ENCODE results near the gene PDP2. TPM values are rescaled to one million over a fixed set of nuclear protein-coding genes. Genes with fewer than 3 reads are reported as not detected.

Gene PDP2
- total and polyA plus RNA-seq, 2 of the 4 experiments (the other 2 are of a cell fraction), result 5.3 to 16.8 TPM

DNA sequence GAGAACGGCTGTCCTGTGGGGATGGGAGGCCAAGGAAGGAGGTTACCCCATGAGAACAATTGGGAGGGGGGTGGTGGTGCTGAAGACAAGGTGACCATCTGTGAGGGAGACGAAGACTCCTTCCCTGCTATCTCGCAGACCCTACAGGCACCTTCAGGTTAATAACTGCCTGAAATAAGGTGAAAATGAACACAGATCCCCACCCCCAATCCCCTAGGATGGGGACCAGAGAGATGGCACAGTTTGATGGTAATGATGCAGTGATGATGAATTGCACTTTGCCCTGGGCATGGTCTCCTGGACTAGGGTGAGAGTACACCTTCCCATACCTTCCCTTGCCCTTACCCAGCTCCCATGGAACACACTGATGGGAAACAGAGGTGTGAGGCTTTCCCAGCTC is 48.1 kb upstream of the PDP2 start:
- no peak overlapping the region for H3K9ac ChIP-seq (ENCODE audit: low read depth, low read length)
- no peak overlapping the region for H3K4me3 ChIP-seq (ENCODE audit: insufficient read depth, low read depth, low read length)
- H3K27me3 ChIP-seq (ENCODE audit: control insufficient read depth, insufficient read depth, low read length), result peaks cover 5% of the 10 kb centered on the region
- no peak overlapping the region for H2AK5ac ChIP-seq (ENCODE audit: low read depth, low read length)
- H2BK20ac ChIP-seq (ENCODE audit: low read depth, low read length), result no peak overlapping the region
- TF ChIP-seq MAZ (IDR thresholded peaks at IDR 0.05; ENCODE audit: borderline replicate concordance, low read depth, low read length) (no peak), MXI1 (IDR thresholded peaks at IDR 0.05; ENCODE audit: borderline replicate concordance, low read depth, low read length) (no peak), POLR2A (IDR thresholded peaks at IDR 0.05; ENCODE audit: low read depth, low read length) (no peak), RAD21 (IDR thresholded peaks at IDR 0.05; ENCODE audit: low read length) (no peak), RCOR1 (IDR thresholded peaks at IDR 0.05; ENCODE audit: insufficient replicate concordance, low read length) (no peak), CHD1 (IDR thresholded peaks at IDR 0.05; ENCODE audit: low read depth, low read length) (no peak)
- TF ChIP-seq, protein P1, sequence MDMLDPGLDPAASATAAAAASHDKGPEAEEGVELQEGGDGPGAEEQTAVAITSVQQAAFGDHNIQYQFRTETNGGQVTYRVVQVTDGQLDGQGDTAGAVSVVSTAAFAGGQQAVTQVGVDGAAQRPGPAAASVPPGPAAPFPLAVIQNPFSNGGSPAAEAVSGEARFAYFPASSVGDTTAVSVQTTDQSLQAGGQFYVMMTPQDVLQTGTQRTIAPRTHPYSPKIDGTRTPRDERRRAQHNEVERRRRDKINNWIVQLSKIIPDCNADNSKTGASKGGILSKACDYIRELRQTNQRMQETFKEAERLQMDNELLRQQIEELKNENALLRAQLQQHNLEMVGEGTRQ (IDR thresholded peaks at IDR 0.05; ENCODE audit: low read depth, low read length), result no peak
- no peak overlapping the region for H3K27ac ChIP-seq (ENCODE audit: insufficient read depth, low read length)
- H4K5ac ChIP-seq (ENCODE audit: low read depth, low read length), result no peak overlapping the region
- no CpG with 5 or more reads among the region's 3 CpGs for WGBS, 2 experiments (ENCODE audit: extremely low coverage in 2 of 2, insufficient read length in 1 of 2)
- no peak overlapping the region for H3K4me2 ChIP-seq (ENCODE audit: low read depth, low read length)
- peaks cover 12% of the 10 kb centered on the region for H3K4me1 ChIP-seq (ENCODE audit: control insufficient read depth, insufficient read depth, low read length)
- ChIA-PET CTCF (no interaction called here), POLR2A (ENCODE audit: unreplicated experiment) (no interaction called here)
- no peaks in the 10 kb centered on the region for H3K9me3 ChIP-seq (ENCODE audit: control insufficient read depth, insufficient read depth, low read length)
- no peak overlapping the region for H3K56ac ChIP-seq (ENCODE audit: extremely low read depth, insufficient read depth, low read length)
- ATAC-seq (ENCODE audit: low read depth), result no peak
- BruUV-seq (replicated peaks), result no TSS peak
- H3K9me1 ChIP-seq (ENCODE audit: insufficient read depth, low read length), result peaks cover 6% of the 10 kb centered on the region; the same call in 1 of the 2 replicates
- H2BK5ac ChIP-seq (ENCODE audit: low read depth, low read length, poor library complexity, severe bottlenecking), result no peak overlapping the region
- peaks cover 18 to 26% of the 10 kb centered on the region in 2 experiments for H3K79me1 ChIP-seq (ENCODE audit: low read depth in 1 of 2, low read length in 2 of 2)
- no peak overlapping the region for H4K91ac ChIP-seq (ENCODE audit: insufficient read depth, low read depth, low read length)
- H2BK15ac ChIP-seq (ENCODE audit: low read depth, low read length), result no peak overlapping the region
- H4K20me1 ChIP-seq (ENCODE audit: insufficient read depth, low read length), result peaks cover 6% of the 10 kb centered on the region; the same call in 1 of the 2 replicates
- no peak for DNase-seq
- 0 out of 2 replicates have a peak overlapping the region, but pooled peaks have one; percentile 8 for H3K14ac ChIP-seq (replicated peaks; ENCODE audit: low read depth, low read length)
- dilution Hi-C loops (cut with HindIII; ENCODE audit: low sequenced_read_pairs, unreplicated experiment) (no loop called here), in situ Hi-C loops (cut with MboI; ENCODE audit: low sequenced_read_pairs) (no loop called here), intact Hi-C loops (cut with micrococcal nuclease) (no loop called here)
- no peak overlapping the region for H3K18ac ChIP-seq (ENCODE audit: low read depth, low read length)
- no peak overlapping the region for H2AK9ac ChIP-seq (replicated peaks; ENCODE audit: low read depth, low read length, poor library complexity)
- no peak overlapping the region for H4K8ac ChIP-seq (ENCODE audit: low read depth in 2 of 2, low read length in 2 of 2)
- H3K23ac ChIP-seq (ENCODE audit: low read depth, low read length), result no peak overlapping the region
- H3K4ac ChIP-seq (ENCODE audit: low read depth, low read length), result no peak overlapping the region; the same call in 1 of the 2 replicates
- no peak overlapping the region for H2AFZ ChIP-seq (replicated peaks; ENCODE audit: low read length, poor library complexity)
- H2BK120ac ChIP-seq (ENCODE audit: low read depth, low read length), result no peak overlapping the region
- peaks cover 3% of the 10 kb centered on the region for H3K36me3 ChIP-seq (ENCODE audit: control insufficient read depth, insufficient read depth, low read length)
